Measurements from ENCODE around the gene PAX8. TPM values are rescaled to one million over a fixed set of nuclear protein-coding genes. Genes with fewer than 3 reads are reported as not detected.
A peak's percentile ranks its signal among the peaks of the same experiment; 100 is the strongest.

PAX8 gene
- total RNA-seq, 1 experiment from 2014 or later, result 0.15 TPM

DNA sequence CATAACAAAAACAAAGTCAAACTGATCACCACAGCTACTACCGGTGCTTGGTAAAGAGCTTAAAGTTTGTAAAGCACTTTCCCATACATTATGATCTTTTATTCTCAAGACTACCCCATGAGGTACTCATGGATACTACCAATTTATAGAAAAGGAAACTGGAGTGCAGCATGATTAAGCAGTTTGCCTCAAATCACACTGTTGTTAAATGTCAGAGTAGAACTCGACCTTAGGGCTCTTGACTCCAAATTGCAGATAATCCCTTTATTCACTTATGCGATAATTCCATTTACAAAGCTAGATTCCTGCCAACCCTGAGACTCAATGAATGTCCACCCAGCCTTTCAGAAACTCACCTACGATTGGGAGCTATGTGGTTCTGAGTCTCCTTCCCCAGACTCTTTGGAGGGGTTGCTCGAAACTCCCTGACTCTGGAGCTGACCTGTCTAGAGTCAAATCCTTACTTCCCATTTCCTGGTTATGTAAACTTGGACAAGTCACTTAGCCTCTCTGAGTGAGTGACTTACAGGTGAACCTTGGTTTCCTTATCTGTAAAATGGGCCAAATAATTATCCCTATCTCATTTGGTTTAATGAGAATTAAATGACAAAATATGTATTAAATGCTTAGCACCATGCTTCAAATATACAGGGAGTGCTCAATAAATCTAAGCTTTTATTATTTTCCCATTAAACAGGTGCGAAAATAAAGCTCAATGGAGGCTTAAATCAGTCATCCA is 57.6 kb downstream of the PAX8 start:
- intact Hi-C loops (cut with micrococcal nuclease; ENCODE audit: unreplicated experiment) (no loop called here), in situ Hi-C loops (cut with HindIII; ENCODE audit: low pct_unique_long_range_greater_than_20kb, low sequenced_read_pairs) (no loop called here)
- H3K36me3 ChIP-seq (ENCODE audit: control insufficient read depth, insufficient read depth, low read length), result no peaks in the 10 kb centered on the region
- no peak overlapping the region for H3K27ac ChIP-seq (ENCODE audit: low read length)
- POLR2A ChIA-PET, result interaction anchor here (0.6 kb wide), 1 partner anchor 19 kb away, joined by 3 read pairs; no protein-coding TSS in a partner anchor
- no peak overlapping the region for H3K4me3 ChIP-seq (ENCODE audit: low read depth in 2 of 2, low read length in 2 of 2)
- no peak for DNase-seq (ENCODE audit: low read depth, low spot score)
- no peaks in the 10 kb centered on the region for H3K27me3 ChIP-seq (ENCODE audit: control insufficient read depth, insufficient read depth, low read length)
- CTCF ChIA-PET, result no interaction called here
- 0 out of 2 replicates have a peak, but pooled peaks cover 3% of the 10 kb centered on the region for H3K4me1 ChIP-seq (ENCODE audit: control insufficient read depth, insufficient read depth, low read length)
- no peaks in the 10 kb centered on the region for H3K9me3 ChIP-seq (ENCODE audit: control insufficient read depth, insufficient read depth, low read depth, low read length)
- no TSS peak for BruUV-seq (replicated peaks)
- TF ChIP-seq POLR2AphosphoS5 (IDR thresholded peaks at IDR 0.05; ENCODE audit: low read depth, low read length), result no peak
- TF ChIP-seq, protein P1, sequence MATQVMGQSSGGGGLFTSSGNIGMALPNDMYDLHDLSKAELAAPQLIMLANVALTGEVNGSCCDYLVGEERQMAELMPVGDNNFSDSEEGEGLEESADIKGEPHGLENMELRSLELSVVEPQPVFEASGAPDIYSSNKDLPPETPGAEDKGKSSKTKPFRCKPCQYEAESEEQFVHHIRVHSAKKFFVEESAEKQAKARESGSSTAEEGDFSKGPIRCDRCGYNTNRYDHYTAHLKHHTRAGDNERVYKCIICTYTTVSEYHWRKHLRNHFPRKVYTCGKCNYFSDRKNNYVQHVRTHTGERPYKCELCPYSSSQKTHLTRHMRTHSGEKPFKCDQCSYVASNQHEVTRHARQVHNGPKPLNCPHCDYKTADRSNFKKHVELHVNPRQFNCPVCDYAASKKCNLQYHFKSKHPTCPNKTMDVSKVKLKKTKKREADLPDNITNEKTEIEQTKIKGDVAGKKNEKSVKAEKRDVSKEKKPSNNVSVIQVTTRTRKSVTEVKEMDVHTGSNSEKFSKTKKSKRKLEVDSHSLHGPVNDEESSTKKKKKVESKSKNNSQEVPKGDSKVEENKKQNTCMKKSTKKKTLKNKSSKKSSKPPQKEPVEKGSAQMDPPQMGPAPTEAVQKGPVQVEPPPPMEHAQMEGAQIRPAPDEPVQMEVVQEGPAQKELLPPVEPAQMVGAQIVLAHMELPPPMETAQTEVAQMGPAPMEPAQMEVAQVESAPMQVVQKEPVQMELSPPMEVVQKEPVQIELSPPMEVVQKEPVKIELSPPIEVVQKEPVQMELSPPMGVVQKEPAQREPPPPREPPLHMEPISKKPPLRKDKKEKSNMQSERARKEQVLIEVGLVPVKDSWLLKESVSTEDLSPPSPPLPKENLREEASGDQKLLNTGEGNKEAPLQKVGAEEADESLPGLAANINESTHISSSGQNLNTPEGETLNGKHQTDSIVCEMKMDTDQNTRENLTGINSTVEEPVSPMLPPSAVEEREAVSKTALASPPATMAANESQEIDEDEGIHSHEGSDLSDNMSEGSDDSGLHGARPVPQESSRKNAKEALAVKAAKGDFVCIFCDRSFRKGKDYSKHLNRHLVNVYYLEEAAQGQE (IDR thresholded peaks at IDR 0.05; ENCODE audit: insufficient read depth in 1 of 2, low read depth in 2 of 2, low read length in 1 of 2), result no peak
- TF ChIP-seq, protein P2, sequence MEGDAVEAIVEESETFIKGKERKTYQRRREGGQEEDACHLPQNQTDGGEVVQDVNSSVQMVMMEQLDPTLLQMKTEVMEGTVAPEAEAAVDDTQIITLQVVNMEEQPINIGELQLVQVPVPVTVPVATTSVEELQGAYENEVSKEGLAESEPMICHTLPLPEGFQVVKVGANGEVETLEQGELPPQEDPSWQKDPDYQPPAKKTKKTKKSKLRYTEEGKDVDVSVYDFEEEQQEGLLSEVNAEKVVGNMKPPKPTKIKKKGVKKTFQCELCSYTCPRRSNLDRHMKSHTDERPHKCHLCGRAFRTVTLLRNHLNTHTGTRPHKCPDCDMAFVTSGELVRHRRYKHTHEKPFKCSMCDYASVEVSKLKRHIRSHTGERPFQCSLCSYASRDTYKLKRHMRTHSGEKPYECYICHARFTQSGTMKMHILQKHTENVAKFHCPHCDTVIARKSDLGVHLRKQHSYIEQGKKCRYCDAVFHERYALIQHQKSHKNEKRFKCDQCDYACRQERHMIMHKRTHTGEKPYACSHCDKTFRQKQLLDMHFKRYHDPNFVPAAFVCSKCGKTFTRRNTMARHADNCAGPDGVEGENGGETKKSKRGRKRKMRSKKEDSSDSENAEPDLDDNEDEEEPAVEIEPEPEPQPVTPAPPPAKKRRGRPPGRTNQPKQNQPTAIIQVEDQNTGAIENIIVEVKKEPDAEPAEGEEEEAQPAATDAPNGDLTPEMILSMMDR (IDR thresholded peaks at IDR 0.05), result no peak
- TF ChIP-seq SIN3A (IDR thresholded peaks at IDR 0.05; ENCODE audit: borderline replicate concordance, insufficient read depth, low read depth, low read length), result no peak
- no peak for TF ChIP-seq TCF7L2 (IDR thresholded peaks at IDR 0.05; ENCODE audit: low read depth, low read length)
- no peak for ATAC-seq

DNA sequence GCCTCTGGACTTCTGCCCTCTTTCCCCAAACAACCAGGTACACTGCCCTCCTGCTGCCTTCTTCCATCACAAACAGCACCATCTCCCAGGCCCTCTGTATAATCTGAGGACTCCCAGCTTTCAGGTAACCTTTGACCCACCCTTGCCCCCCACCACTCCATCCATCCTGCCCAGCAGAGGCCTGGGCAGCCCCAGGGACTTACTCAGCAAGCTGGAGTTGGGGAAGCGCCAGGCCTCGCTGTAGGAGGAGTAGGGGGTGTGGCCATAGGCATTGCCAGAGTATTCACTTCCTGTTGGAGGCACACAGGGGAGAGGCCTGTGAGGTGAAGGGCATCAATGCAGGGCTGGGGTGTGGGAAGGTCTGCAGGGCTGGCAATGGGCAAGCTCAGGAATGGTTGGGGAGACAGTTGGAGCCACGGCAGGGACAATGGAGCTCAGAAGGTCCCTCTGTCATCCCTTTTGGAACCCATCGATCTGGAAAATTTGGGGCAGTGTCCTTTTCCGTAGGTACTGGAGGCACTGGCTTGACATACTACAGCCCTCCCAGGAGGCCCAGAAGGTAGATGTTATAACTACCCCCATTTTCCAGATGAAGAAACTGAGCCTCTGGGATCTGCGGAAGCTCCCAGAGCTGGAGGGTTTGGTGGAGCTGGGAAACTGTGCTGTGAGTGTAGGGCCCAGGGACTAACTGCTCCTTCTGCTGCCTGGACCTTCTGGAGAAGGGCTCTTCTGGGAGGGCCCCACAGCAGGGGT is 58.7 kb downstream of the PAX8 start:
- 0 out of 2 replicates have a peak, but pooled peaks have one; percentile 39 for ATAC-seq

More for the DNA sequence above, 58.7 kb downstream of the PAX8 start:
- no peaks in the 10 kb centered on the region for H3K9me3 ChIP-seq (ENCODE audit: control insufficient read depth, insufficient read depth, low read depth, low read length)
- BruUV-seq (replicated peaks), result no TSS peak
- H3K27me3 ChIP-seq (ENCODE audit: control insufficient read depth, insufficient read depth, low read length), result no peaks in the 10 kb centered on the region
- in situ Hi-C loops (cut with HindIII; ENCODE audit: low pct_unique_long_range_greater_than_20kb, low sequenced_read_pairs) (no loop called here), intact Hi-C loops (cut with micrococcal nuclease; ENCODE audit: unreplicated experiment) (no loop called here)
- H3K27ac ChIP-seq (ENCODE audit: low read length), result no peak overlapping the region
- H3K4me3 ChIP-seq (ENCODE audit: low read depth in 2 of 2, low read length in 2 of 2), result no peak overlapping the region
- DNase-seq (ENCODE audit: low read depth, low spot score), result no peak
- no peaks in the 10 kb centered on the region for H3K4me1 ChIP-seq (ENCODE audit: control insufficient read depth, insufficient read depth, low read length)
- ChIA-PET CTCF (no interaction called here), POLR2A (no interaction called here)
- no peaks in the 10 kb centered on the region for H3K36me3 ChIP-seq (ENCODE audit: control insufficient read depth, insufficient read depth, low read length)
- TF ChIP-seq TCF7L2 (IDR thresholded peaks at IDR 0.05; ENCODE audit: low read depth, low read length) (no peak), SIN3A (IDR thresholded peaks at IDR 0.05; ENCODE audit: borderline replicate concordance, insufficient read depth, low read depth, low read length) (no peak), POLR2AphosphoS5 (IDR thresholded peaks at IDR 0.05; ENCODE audit: low read depth, low read length) (no peak)
- TF ChIP-seq, protein P2 (IDR thresholded peaks at IDR 0.05), result no peak
- TF ChIP-seq, protein P1 (IDR thresholded peaks at IDR 0.05; ENCODE audit: insufficient read depth in 1 of 2, low read depth in 2 of 2, low read length in 1 of 2), result no peak

All from Panc1 (cell line).